Renal cortical epithelial cell (primary cell): ENCODE measurements around the gene PNMA1. TPM values are rescaled to one million over a fixed set of nuclear protein-coding genes. Genes with fewer than 3 reads are reported as not detected.

Experiments used
- DNase-seq: peaks from one replicate; pipeline ENCODE4 v3.0.0-alpha.2; 2011; ENCODE audit warnings: low read depth
- total RNA-seq: library from RNA; depleted of rRNA; stranded (reverse); fragments of >200 nt; gene quantifications from 2 replicates; pipeline ENCODE4 v1.2.3, GENCODE V29; 2014

The PNMA1 gene
- total RNA-seq, 1 donor from 2014 or later = 86.2 TPM

- DNase-seq = no peak
Measured at GRCh38 chr14:73665130-73665529, 49.1 kb downstream of the PNMA1 start.

GRCh38 chr14:73663548-73664212 lies 50.5 kb downstream of the PNMA1 start:
- DNase-seq = no peak

- DNase-seq = peak; percentile 92
Measured at GRCh38 chr14:73662487-73662943, 51.7 kb downstream of the PNMA1 start.

- no peak for DNase-seq
Measured at GRCh38 chr14:73661872-73662271, 52.3 kb downstream of the PNMA1 start.

Other genes starting within 250 kb of the PNMA1 start
- gene RIOX1, start 223.5 kb downstream of the PNMA1 start, total RNA-seq = 20.5 and 28.0 TPM in 2 replicates
- gene ACOT1, start 177.2 kb downstream of the PNMA1 start, total RNA-seq = 4.2 and 8.5 TPM in 2 replicates
- gene HEATR4, start 155.4 kb downstream of the PNMA1 start, total RNA-seq = 0.60 TPM in 1 of 2 replicates, not detected in the other
- 20.8 and 36.7 TPM in 2 replicates for gene ACOT2, start 145.2 kb downstream of the PNMA1 start, total RNA-seq
- 2.7 and 6.3 TPM in 2 replicates for gene ACOT4, start 122.5 kb downstream of the PNMA1 start, total RNA-seq
- gene ACOT6, start 101.9 kb downstream of the PNMA1 start, total RNA-seq = not detected in 2 replicates
- gene DNAL1, start 69.4 kb downstream of the PNMA1 start, total RNA-seq = 21.2 and 25.2 TPM in 2 replicates
- gene PTGR2, start 137.4 kb upstream of the PNMA1 start, total RNA-seq = 7.6 and 13.4 TPM in 2 replicates
- gene ZNF410, start 172.5 kb upstream of the PNMA1 start, total RNA-seq = 95.9 and 103 TPM in 2 replicates
- 2.3 and 7.5 TPM in 2 replicates for gene FAM161B, start 235.7 kb upstream of the PNMA1 start, total RNA-seq
- gene COQ6, start 235.9 kb upstream of the PNMA1 start, total RNA-seq = 17.2 and 23.7 TPM in 2 replicates